KMS-11 (cell line): ENCODE results near the gene LCLAT1.

ENCODE experiments used
- H2AFZ ChIP-seq: fragments of 200-600 bp; sonication (generic); 2 replicates; pipeline ENCODE4 v1.6.1; 2016; ENCODE audit warnings: antibody characterized with exemption, mixed run types, low read depth
- H3K27ac ChIP-seq: fragments of 200-600 bp; sonication (generic); 2 replicates; pipeline ENCODE4 v1.6.1; 2016; ENCODE audit warnings: mild to moderate bottlenecking, mixed run types
- H3K27me3 ChIP-seq: fragments of 200-600 bp; sonication (generic); 2 replicates; pipeline ENCODE4 v1.6.1; 2017; ENCODE audit warnings: mild to moderate bottlenecking, low read depth, mixed run types, moderate library complexity; ENCODE audit not compliant: insufficient read depth
- H3K36me3 ChIP-seq: fragments of 200-600 bp; sonication (generic); 2 replicates; pipeline ENCODE4 v1.6.1; 2017; ENCODE audit warnings: mild to moderate bottlenecking, mixed run types; ENCODE audit not compliant: insufficient read depth
- H3K4me1 ChIP-seq: fragments of 200-600 bp; sonication (generic); 2 replicates; pipeline ENCODE4 v1.6.1; 2016; ENCODE audit warnings: mild to moderate bottlenecking, low read depth, mixed run types; ENCODE audit not compliant: poor library complexity, severe bottlenecking
- H3K4me2 ChIP-seq: fragments of 200-600 bp; sonication (generic); 2 replicates; pipeline ENCODE4 v1.7.0; 2016; ENCODE audit warnings: mild to moderate bottlenecking, mixed run types
- H3K4me3 ChIP-seq: fragments of 200-600 bp; sonication (generic); IDR thresholded peaks from 2 replicates; pipeline ENCODE4 v1.6.1; 2017; ENCODE audit warnings: low read depth, low read length, mixed read lengths; ENCODE audit not compliant: insufficient read depth
- H3K79me2 ChIP-seq: fragments of 200-600 bp; sonication (generic); 2 replicates; pipeline ENCODE4 v1.6.1; 2016; ENCODE audit warnings: low read depth, mixed run types; ENCODE audit not compliant: insufficient read depth
- H3K9ac ChIP-seq: fragments of 200-600 bp; sonication (generic); 2 replicates; pipeline ENCODE4 v1.6.1; 2016; ENCODE audit warnings: mild to moderate bottlenecking, mixed run types
- H4K20me1 ChIP-seq: fragments of 200-600 bp; sonication (generic); 2 replicates; pipeline ENCODE4 v1.6.1; 2016; ENCODE audit warnings: mild to moderate bottlenecking, mixed run types; ENCODE audit not compliant: insufficient read depth
- CTCF ChIP-seq: fragments of 200-600 bp; sonication (generic); conservative IDR thresholded peaks from 2 replicates; pipeline ENCODE4 v1.6.1; 2017; ENCODE audit warnings: low read depth, mild to moderate bottlenecking, antibody characterized with exemption, low read length, moderate library complexity, mixed read lengths

The LCLAT1 gene

DNA sequence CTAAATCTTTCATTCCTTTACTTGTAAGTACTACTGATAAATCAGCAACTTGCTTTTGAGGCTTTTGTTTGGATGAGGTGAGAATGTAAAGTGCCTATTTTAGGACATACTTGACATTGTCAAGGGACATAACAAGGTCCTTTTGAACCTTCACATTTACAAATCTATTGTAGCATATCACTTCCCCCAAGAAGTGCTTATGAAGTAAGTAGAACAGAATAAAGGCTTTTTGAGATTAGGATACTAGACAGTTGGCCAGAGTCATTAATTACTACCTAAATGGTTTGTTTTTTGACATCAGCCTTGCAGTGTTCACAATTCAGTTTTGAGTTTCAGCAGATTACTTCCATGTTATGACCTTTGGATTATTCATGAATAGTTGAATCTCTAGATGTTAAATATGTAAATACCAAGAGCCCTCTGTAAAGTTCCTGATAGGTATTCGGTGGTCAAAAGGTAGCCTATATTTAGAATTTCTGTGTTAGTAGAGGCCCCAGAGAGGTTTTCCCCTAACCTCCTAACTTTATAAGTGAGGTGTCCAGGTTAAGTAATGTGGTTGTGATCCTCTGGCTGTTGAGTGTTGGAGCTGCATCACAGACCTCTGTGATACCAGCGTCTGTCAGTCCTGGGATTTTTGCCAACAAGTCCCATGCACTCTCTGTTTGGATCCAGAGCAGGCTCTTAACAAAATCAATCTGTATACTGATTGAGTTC is 67.2 kb downstream of the LCLAT1 start:
- Histone ChIP-seq H3K36me3 (no peaks in the 10 kb centered on the region), H3K4me2 (peak overlapping the region; percentile 27), H4K20me1 (no peaks in the 10 kb centered on the region), H3K4me3 (no peak overlapping the region), H2AFZ (no peak overlapping the region), H3K4me1 (peaks cover 26% of the 10 kb centered on the region), H3K9ac (no peak overlapping the region), H3K27me3 (no peaks in the 10 kb centered on the region), H3K27ac (peak overlapping the region; percentile 10; the same call in 1 of the 2 replicates), H3K79me2 (no peaks in the 10 kb centered on the region)
- no peak for TF ChIP-seq CTCF

- Histone ChIP-seq H3K79me2 (no peaks in the 10 kb centered on the region), H3K4me1 (peaks cover 26% of the 10 kb centered on the region), H3K4me2 (peak overlapping the region; percentile 27; the same call in 1 of the 2 replicates), H3K9ac (no peak overlapping the region), H3K27me3 (no peaks in the 10 kb centered on the region), H4K20me1 (no peaks in the 10 kb centered on the region), H3K27ac (peak overlapping the region; percentile 10; the same call in 1 of the 2 replicates), H3K36me3 (no peaks in the 10 kb centered on the region), H3K4me3 (no peak overlapping the region), H2AFZ (no peak overlapping the region)
- no peak for TF ChIP-seq CTCF
Observed at GRCh38 chr2:30514848-30515435, 67.9 kb downstream of the LCLAT1 start.

GRCh38 chr2:30516166-30516565 is 69.1 kb downstream of the LCLAT1 start:
- Histone ChIP-seq H3K4me1 (peaks cover 26% of the 10 kb centered on the region), H3K27ac (no peak overlapping the region), H3K4me3 (no peak overlapping the region), H3K9ac (no peak overlapping the region), H2AFZ (no peak overlapping the region), H3K4me2 (no peak overlapping the region), H3K27me3 (no peaks in the 10 kb centered on the region), H3K36me3 (no peaks in the 10 kb centered on the region), H3K79me2 (no peaks in the 10 kb centered on the region), H4K20me1 (no peaks in the 10 kb centered on the region)
- no peak for TF ChIP-seq CTCF

GRCh38 chr2:30519796-30520195 is 72.8 kb downstream of the LCLAT1 start:
- Histone ChIP-seq H3K4me1 (peaks cover 6% of the 10 kb centered on the region), H3K79me2 (no peaks in the 10 kb centered on the region), H2AFZ (no peak overlapping the region), H3K27ac (no peak overlapping the region), H3K4me3 (no peak overlapping the region), H4K20me1 (no peaks in the 10 kb centered on the region), H3K4me2 (no peak overlapping the region), H3K27me3 (no peaks in the 10 kb centered on the region), H3K36me3 (no peaks in the 10 kb centered on the region), H3K9ac (no peak overlapping the region)
- no peak for TF ChIP-seq CTCF
